WTC11 (cell line): ENCODE results near the gene MT2A. TPM values are rescaled to one million over a fixed set of nuclear protein-coding genes. Genes with fewer than 3 reads are reported as not detected.

Source experiments
- ATAC-seq: fragments of 200-7000 bp; cut with Tn5 transposase; 2 replicates; pipeline ENCODE4 v1.10.0; 2021; ENCODE audit warnings: mild to moderate bottlenecking, moderate library complexity
- CTCF ChIA-PET: fragments of 300-600 bp; sonication (Branson Sonifier 250); formaldehyde crosslinking; loops from one replicate; lab custom pipeline; 2021; ENCODE audit warnings: antibody characterized with exemption; lab: Charles Lee
- POLR2A ChIA-PET: fragments of 350-600 bp; sonication (Branson Sonifier 250); formaldehyde crosslinking; loops from one replicate; lab custom pipeline; 2021; ENCODE audit warnings: antibody characterized with exemption; lab: Charles Lee
- DNase-seq: peaks from one replicate; pipeline ENCODE4 v3.0.0; 2021; ENCODE audit warnings: low spot score
- H3K27ac Mint-ChIP-seq: 2 replicates; pipeline ENCODE4 v1.8.0; 2021; ENCODE audit warnings: mixed read lengths
- H3K27me3 Mint-ChIP-seq: 2 replicates; pipeline ENCODE4 v1.8.0; 2021; ENCODE audit warnings: low read depth, mild to moderate bottlenecking, moderate library complexity, mixed read lengths
- H3K36me3 Mint-ChIP-seq: 2 replicates; pipeline ENCODE4 v1.8.0; 2021; ENCODE audit warnings: mixed read lengths
- H3K4me1 Mint-ChIP-seq: 2 replicates; pipeline ENCODE4 v1.8.0; 2022; ENCODE audit warnings: mixed read lengths
- H3K4me3 Mint-ChIP-seq: 2 replicates; pipeline ENCODE4 v1.8.0; 2021; ENCODE audit warnings: mild to moderate bottlenecking, moderate library complexity, mixed read lengths
- H3K9me3 Mint-ChIP-seq: 2 replicates; pipeline ENCODE4 v1.8.0; 2021; ENCODE audit warnings: mixed read lengths
- CBFB ChIP-seq: sonication (generic); formaldehyde crosslinking; IDR thresholded peaks from 2 replicates; pipeline ENCODE4 v1.8.1; 2022; ENCODE audit warnings: mild to moderate bottlenecking, low read depth, missing genetic modification reagents
- CREB1 ChIP-seq: sonication (generic); formaldehyde crosslinking; IDR thresholded peaks from 2 replicates; pipeline ENCODE4 v1.8.0; 2023; ENCODE audit warnings: mild to moderate bottlenecking, missing genetic modification reagents
- CREM ChIP-seq: sonication (generic); formaldehyde crosslinking; IDR thresholded peaks from 2 replicates; pipeline ENCODE4 v1.8.1; 2022; ENCODE audit warnings: mild to moderate bottlenecking, missing genetic modification reagents, moderate library complexity
- ESRRA ChIP-seq: sonication (generic); formaldehyde crosslinking; IDR thresholded peaks from 2 replicates; pipeline ENCODE4 v1.8.1; 2022; ENCODE audit warnings: mild to moderate bottlenecking, missing genetic modification reagents, borderline replicate concordance
- ETV6 ChIP-seq: sonication (generic); formaldehyde crosslinking; IDR thresholded peaks from 2 replicates; pipeline ENCODE4 v1.8.1; 2022; ENCODE audit warnings: mild to moderate bottlenecking, missing genetic modification reagents
- FOXP1 ChIP-seq: sonication (generic); formaldehyde crosslinking; IDR thresholded peaks from 2 replicates; pipeline ENCODE4 v1.8.0; 2022; ENCODE audit warnings: missing genetic modification reagents, mild to moderate bottlenecking, moderate library complexity, borderline replicate concordance
- GTF2I ChIP-seq: fragments of 250-450 bp; sonication (Bioruptor Pico); conservative IDR thresholded peaks from 2 replicates; pipeline ENCODE4 v1.4.0; 2021; ENCODE audit warnings: mild to moderate bottlenecking
- NFYB ChIP-seq: sonication (generic); formaldehyde crosslinking; conservative IDR thresholded peaks from 2 replicates; pipeline ENCODE4 v1.8.0; 2022; ENCODE audit warnings: low read depth, missing genetic modification reagents
- NR3C1 ChIP-seq: sonication (generic); formaldehyde crosslinking; conservative IDR thresholded peaks from 2 replicates; pipeline ENCODE4 v1.8.1; 2023; ENCODE audit warnings: low read depth, mild to moderate bottlenecking, missing genetic modification reagents
- TEAD1 ChIP-seq: sonication (generic); formaldehyde crosslinking; IDR thresholded peaks from 2 replicates; pipeline ENCODE4 v1.8.0; 2022; ENCODE audit warnings: mild to moderate bottlenecking, missing genetic modification reagents
- ZNF232 ChIP-seq: sonication (generic); formaldehyde crosslinking; IDR thresholded peaks from 2 replicates; pipeline ENCODE4 v1.8.0; 2022; ENCODE audit warnings: mild to moderate bottlenecking, missing genetic modification reagents
- ZNF317 ChIP-seq: sonication (generic); formaldehyde crosslinking; IDR thresholded peaks from 2 replicates; pipeline ENCODE4 v1.8.1; 2023; ENCODE audit warnings: low read depth, mild to moderate bottlenecking, moderate library complexity, missing genetic modification reagents, borderline replicate concordance
- ZNF671 ChIP-seq: fragments of 250-450 bp; sonication (Bioruptor Pico); IDR thresholded peaks from 2 replicates; pipeline ENCODE4 v1.8.0; 2021; ENCODE audit warnings: mild to moderate bottlenecking
- total RNA-seq: library from RNA; stranded (reverse); gene quantifications from 3 replicates; pipeline ENCODE4 v1.2.3, GENCODE V29; 2021
- TF ChIP-seq, protein P1 (sequence below): sonication (generic); formaldehyde crosslinking; IDR thresholded peaks from 2 replicates; pipeline ENCODE4 v1.8.1; 2022; ENCODE audit warnings: mild to moderate bottlenecking, missing genetic modification reagents, moderate library complexity, borderline replicate concordance
- TF ChIP-seq, protein P2 (sequence below): sonication (generic); formaldehyde crosslinking; IDR thresholded peaks from 2 replicates; pipeline ENCODE4 v1.8.0; 2022; ENCODE audit warnings: missing genetic modification reagents
- TF ChIP-seq, protein P3 (sequence below): sonication (generic); formaldehyde crosslinking; IDR thresholded peaks from 2 replicates; pipeline ENCODE4 v1.8.1; 2023; ENCODE audit warnings: mild to moderate bottlenecking, missing genetic modification reagents, borderline replicate concordance
- TF ChIP-seq, protein P4 (sequence below): sonication (generic); formaldehyde crosslinking; IDR thresholded peaks from 2 replicates; pipeline ENCODE4 v1.8.0; 2022; ENCODE audit warnings: mild to moderate bottlenecking, missing genetic modification reagents

Gene MT2A
- total RNA-seq, 1 experiment from 2014 or later = 139 TPM

DNA sequence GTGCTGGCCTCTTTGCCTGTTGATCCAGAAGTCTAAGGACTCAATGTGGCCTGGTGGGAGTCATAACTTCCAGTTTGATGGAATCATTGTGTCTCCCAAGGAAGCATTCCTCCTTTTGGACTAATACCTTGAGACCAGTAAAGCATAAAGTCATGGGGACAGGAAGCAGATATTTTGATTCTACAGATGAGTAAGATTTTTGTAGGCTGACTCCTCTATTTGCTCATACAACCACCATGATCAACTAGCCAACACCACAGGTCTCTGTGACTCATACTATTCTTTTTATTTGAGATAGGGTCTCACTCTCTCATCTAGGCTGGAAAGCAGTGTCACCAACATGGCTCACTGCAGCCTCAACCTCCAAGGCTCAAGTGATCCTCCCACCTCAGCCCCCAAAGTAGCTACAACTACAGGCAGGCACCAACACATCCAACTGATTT is 6.2 kb downstream of the MT2A start:
- Mint-ChIP-seq H3K36me3 (no peaks in the 10 kb centered on the region), H3K4me1 (peaks cover 42% of the 10 kb centered on the region), H3K27me3 (peaks cover 93% of the 10 kb centered on the region), H3K27ac (no peak overlapping the region), H3K9me3 (no peaks in the 10 kb centered on the region), H3K4me3 (no peak overlapping the region)
- POLR2A ChIA-PET = no interaction called here
- DNase-seq (no peak), ATAC-seq (no peak)
- CTCF ChIA-PET = no interaction called here
- no peak for TF ChIP-seq GTF2I (CRISPR knock-in tag)
- TF ChIP-seq ZNF232 (CRISPR knock-in tag) = no peak
- TF ChIP-seq FOXP1 = no peak
- TF ChIP-seq CREB1 (CRISPR knock-in tag) = no peak

DNA sequence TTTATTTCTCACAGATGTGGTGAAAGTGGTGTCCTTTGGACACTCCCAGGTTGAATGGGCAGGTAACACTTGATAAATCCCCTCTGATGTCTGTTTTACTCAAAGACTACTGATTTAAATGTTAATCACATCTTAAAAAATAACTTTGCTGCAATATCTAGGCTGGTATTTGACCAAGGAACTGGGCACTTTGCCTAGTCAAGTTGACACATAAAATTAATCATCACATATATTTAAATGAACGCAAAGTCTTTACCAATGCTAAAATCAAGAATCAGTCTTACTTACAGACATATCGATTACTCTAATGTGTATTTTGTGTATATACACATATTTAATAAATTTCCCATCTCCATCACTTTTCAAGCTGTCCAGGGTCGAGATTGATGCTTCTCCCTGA is 7.0 kb downstream of the MT2A start:
- no peak overlapping the region for H3K27ac Mint-ChIP-seq
- H3K36me3 Mint-ChIP-seq = no peaks in the 10 kb centered on the region
- ATAC-seq = no peak
- no peak for TF ChIP-seq ZNF671 (CRISPR knock-in tag)
- no peak for TF ChIP-seq ZNF317 (CRISPR knock-in tag)
- TF ChIP-seq, protein P1, sequence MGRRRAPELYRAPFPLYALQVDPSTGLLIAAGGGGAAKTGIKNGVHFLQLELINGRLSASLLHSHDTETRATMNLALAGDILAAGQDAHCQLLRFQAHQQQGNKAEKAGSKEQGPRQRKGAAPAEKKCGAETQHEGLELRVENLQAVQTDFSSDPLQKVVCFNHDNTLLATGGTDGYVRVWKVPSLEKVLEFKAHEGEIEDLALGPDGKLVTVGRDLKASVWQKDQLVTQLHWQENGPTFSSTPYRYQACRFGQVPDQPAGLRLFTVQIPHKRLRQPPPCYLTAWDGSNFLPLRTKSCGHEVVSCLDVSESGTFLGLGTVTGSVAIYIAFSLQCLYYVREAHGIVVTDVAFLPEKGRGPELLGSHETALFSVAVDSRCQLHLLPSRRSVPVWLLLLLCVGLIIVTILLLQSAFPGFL (CRISPR knock-in tag) = no peak
- TF ChIP-seq CREM (CRISPR knock-in tag) = no peak
- no peak for TF ChIP-seq NR3C1 (CRISPR knock-in tag)
- CTCF ChIA-PET = interaction anchor here (1.1 kb wide), 1 partner anchor 15 kb away, joined by 3 read pairs; no protein-coding TSS in a partner anchor
- no peaks in the 10 kb centered on the region for H3K9me3 Mint-ChIP-seq
- H3K4me1 Mint-ChIP-seq = peaks cover 38% of the 10 kb centered on the region
- H3K4me3 Mint-ChIP-seq = no peak overlapping the region
- H3K27me3 Mint-ChIP-seq = peaks cover 93% of the 10 kb centered on the region
- POLR2A ChIA-PET = no interaction called here
- no peak for DNase-seq

DNA sequence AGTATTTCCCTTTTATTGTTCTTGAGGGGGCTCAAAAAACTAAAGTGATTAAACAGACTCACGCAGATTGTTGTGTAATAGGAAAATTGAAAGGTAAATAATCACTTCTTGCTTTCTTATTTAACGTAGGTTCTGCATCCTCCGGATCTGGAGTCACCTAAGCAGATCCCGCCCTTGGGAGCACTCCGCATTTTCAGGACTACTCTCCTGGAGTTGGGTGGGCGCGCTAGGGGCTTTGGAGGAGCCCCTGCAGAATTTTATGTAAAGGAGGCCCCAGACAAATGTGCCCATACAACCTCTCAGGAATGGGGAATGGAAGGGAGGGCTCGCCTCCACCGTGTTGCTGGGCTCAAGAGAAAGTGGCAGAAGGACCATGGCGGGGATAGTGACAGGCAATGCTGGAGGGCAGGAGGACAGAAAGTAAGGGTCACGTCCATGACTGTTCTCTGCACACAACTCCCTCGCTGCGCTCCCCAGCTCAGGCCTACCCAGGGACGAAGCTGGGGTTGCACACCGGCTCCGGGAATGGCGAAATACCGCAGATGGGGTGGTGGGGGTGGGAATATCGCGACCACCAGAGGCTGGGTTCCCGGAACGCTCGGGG is 8.3 kb downstream of the MT2A start:
- TF ChIP-seq, protein P2, sequence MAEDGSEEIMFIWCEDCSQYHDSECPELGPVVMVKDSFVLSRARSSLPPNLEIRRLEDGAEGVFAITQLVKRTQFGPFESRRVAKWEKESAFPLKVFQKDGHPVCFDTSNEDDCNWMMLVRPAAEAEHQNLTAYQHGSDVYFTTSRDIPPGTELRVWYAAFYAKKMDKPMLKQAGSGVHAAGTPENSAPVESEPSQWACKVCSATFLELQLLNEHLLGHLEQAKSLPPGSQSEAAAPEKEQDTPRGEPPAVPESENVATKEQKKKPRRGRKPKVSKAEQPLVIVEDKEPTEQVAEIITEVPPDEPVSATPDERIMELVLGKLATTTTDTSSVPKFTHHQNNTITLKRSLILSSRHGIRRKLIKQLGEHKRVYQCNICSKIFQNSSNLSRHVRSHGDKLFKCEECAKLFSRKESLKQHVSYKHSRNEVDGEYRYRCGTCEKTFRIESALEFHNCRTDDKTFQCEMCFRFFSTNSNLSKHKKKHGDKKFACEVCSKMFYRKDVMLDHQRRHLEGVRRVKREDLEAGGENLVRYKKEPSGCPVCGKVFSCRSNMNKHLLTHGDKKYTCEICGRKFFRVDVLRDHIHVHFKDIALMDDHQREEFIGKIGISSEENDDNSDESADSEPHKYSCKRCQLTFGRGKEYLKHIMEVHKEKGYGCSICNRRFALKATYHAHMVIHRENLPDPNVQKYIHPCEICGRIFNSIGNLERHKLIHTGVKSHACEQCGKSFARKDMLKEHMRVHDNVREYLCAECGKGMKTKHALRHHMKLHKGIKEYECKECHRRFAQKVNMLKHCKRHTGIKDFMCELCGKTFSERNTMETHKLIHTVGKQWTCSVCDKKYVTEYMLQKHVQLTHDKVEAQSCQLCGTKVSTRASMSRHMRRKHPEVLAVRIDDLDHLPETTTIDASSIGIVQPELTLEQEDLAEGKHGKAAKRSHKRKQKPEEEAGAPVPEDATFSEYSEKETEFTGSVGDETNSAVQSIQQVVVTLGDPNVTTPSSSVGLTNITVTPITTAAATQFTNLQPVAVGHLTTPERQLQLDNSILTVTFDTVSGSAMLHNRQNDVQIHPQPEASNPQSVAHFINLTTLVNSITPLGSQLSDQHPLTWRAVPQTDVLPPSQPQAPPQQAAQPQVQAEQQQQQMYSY (CRISPR knock-in tag) = peak; percentile 92
- no peak for TF ChIP-seq ESRRA (CRISPR knock-in tag)
- Mint-ChIP-seq H3K4me1 (peaks cover 41% of the 10 kb centered on the region), H3K36me3 (no peaks in the 10 kb centered on the region), H3K4me3 (peak overlapping the region; percentile 78), H3K27ac (no peak overlapping the region), H3K9me3 (no peaks in the 10 kb centered on the region), H3K27me3 (peaks cover 93% of the 10 kb centered on the region)
- CTCF ChIA-PET = interaction anchor here (1.1 to 2.4 kb wide), 4 partner anchors 16 to 85 kb away, joined by 3 to 11 read pairs (median 6); partner anchors contain the start of gene MT1M
- DNase-seq (no peak), ATAC-seq (peak; percentile 49)
- POLR2A ChIA-PET = interaction anchor here (0.7 to 2.6 kb wide), 5 partner anchors 8 to 62 kb away, joined by 3 to 12 read pairs (median 3); partner anchors contain the start of genes MT1F and MT2A

DNA sequence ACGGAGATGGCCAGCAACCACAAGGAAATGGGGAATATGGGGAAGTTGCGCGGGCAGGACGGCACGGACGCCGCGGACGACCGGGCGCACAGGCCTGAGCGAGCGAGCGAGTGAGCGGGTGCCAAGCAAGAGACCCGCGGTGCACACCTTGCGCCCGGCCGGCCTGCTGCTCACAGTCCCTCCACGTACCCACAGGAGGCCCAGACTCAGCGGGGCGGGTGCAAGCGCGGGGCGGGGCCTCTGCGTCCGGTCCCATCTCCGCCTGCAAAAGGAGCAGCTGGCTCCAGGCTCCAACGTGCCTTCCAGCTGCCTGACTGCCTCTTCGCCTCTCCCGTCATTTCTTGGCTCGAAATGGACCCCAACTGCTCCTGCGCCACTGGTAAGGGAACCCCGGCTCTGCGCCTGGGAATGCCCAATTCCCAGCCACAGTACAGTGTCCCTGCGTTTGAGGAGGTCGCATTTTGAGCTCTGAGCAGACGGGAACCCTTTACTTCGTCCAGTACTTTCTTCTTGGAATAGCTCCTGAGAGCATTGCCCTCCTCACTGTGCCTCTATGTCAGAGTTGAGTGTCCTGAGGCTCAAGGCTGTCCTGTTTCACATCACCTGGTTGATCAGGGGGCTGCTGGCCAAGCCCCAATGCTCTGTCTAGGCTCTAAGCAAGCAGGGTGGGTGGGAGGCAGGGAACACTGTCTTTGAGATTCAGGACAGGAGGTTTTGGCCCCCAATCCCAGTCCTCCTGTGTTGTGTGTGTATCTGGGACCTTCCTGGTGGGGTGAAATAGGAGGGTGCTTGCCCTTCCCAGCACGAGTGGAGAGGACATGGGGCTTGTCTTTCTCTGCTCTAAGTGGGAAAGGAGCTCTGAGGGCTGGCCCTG is 9.1 kb downstream of the MT2A start:
- CTCF ChIA-PET = interaction anchor here (0.9 to 2.4 kb wide), 10 partner anchors 9 to 235 kb away, joined by 3 to 11 read pairs (median 4); partner anchors contain the start of genes MT1E and MT1M
- ATAC-seq = peak; percentile 47
- no peak for TF ChIP-seq CBFB (CRISPR knock-in tag)
- TF ChIP-seq GTF2I (CRISPR knock-in tag) = no peak
- no peak for TF ChIP-seq TEAD1
- TF ChIP-seq, protein P3, sequence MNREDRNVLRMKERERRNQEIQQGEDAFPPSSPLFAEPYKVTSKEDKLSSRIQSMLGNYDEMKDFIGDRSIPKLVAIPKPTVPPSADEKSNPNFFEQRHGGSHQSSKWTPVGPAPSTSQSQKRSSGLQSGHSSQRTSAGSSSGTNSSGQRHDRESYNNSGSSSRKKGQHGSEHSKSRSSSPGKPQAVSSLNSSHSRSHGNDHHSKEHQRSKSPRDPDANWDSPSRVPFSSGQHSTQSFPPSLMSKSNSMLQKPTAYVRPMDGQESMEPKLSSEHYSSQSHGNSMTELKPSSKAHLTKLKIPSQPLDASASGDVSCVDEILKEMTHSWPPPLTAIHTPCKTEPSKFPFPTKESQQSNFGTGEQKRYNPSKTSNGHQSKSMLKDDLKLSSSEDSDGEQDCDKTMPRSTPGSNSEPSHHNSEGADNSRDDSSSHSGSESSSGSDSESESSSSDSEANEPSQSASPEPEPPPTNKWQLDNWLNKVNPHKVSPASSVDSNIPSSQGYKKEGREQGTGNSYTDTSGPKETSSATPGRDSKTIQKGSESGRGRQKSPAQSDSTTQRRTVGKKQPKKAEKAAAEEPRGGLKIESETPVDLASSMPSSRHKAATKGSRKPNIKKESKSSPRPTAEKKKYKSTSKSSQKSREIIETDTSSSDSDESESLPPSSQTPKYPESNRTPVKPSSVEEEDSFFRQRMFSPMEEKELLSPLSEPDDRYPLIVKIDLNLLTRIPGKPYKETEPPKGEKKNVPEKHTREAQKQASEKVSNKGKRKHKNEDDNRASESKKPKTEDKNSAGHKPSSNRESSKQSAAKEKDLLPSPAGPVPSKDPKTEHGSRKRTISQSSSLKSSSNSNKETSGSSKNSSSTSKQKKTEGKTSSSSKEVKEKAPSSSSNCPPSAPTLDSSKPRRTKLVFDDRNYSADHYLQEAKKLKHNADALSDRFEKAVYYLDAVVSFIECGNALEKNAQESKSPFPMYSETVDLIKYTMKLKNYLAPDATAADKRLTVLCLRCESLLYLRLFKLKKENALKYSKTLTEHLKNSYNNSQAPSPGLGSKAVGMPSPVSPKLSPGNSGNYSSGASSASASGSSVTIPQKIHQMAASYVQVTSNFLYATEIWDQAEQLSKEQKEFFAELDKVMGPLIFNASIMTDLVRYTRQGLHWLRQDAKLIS (CRISPR knock-in tag) = peak; percentile 51; the same call in 1 of the 2 replicates
- no peak for TF ChIP-seq NFYB (CRISPR knock-in tag)
- no peak for TF ChIP-seq ETV6 (CRISPR knock-in tag)
- TF ChIP-seq, protein P4, sequence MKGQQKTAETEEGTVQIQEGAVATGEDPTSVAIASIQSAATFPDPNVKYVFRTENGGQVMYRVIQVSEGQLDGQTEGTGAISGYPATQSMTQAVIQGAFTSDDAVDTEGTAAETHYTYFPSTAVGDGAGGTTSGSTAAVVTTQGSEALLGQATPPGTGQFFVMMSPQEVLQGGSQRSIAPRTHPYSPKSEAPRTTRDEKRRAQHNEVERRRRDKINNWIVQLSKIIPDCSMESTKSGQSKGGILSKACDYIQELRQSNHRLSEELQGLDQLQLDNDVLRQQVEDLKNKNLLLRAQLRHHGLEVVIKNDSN (CRISPR knock-in tag) = 0 out of 2 replicates have a peak, but pooled peaks have one; percentile 20

More for the DNA sequence above, 9.1 kb downstream of the MT2A start:
- DNase-seq = peak; percentile 66
- peaks cover 49% of the 10 kb centered on the region for H3K4me1 Mint-ChIP-seq
- peak overlapping the region; percentile 78 for H3K4me3 Mint-ChIP-seq
- peaks cover 95% of the 10 kb centered on the region for H3K27me3 Mint-ChIP-seq
- no peak overlapping the region for H3K27ac Mint-ChIP-seq
- POLR2A ChIA-PET = interaction anchor here (0.8 to 2.6 kb wide), 7 partner anchors 8 to 63 kb away, joined by 3 to 12 read pairs (median 4); partner anchors contain the start of genes MT1E, MT1F, MT1H and MT2A
- H3K36me3 Mint-ChIP-seq = no peaks in the 10 kb centered on the region
- no peaks in the 10 kb centered on the region for H3K9me3 Mint-ChIP-seq
